ENCODE data around the gene KCNK6.

The KCNK6 gene

GRCh38 chr19:38378866-38379265, 59.2 kb downstream of the KCNK6 start:
- TF ChIP-seq EZH2 (IDR thresholded peaks at IDR 0.05; ENCODE audit: borderline replicate concordance, low read length) (no peak), CTCF (IDR thresholded peaks at IDR 0.05; ENCODE audit: low read length) (no peak)
- no peaks in the 10 kb centered on the region for H4K20me1 ChIP-seq (ENCODE audit: insufficient read depth, low read length)

GRCh38 chr19:38381138-38381537, 61.5 kb downstream of the KCNK6 start:
- H3K79me2 ChIP-seq (ENCODE audit: insufficient read depth, low read length) = peaks cover 1% of the 10 kb centered on the region
- peaks cover 7% of the 10 kb centered on the region for H3K4me1 ChIP-seq (ENCODE audit: insufficient read depth, low read length, severe bottlenecking)
- no peak overlapping the region for H3K4me3 ChIP-seq (ENCODE audit: low read depth, low read length, poor library complexity, severe bottlenecking)
- no peak overlapping the region for H3K4me2 ChIP-seq (ENCODE audit: low read length)
- no peaks in the 10 kb centered on the region for H4K20me1 ChIP-seq (ENCODE audit: insufficient read depth, low read length)
- H3K36me3 ChIP-seq (ENCODE audit: insufficient read depth, low read length) = peaks cover 64% of the 10 kb centered on the region
- H3K9ac ChIP-seq (ENCODE audit: low read length) = no peak overlapping the region
- H3K27me3 ChIP-seq (ENCODE audit: insufficient read depth, low read length) = no peaks in the 10 kb centered on the region
- H2AFZ ChIP-seq (ENCODE audit: low read length) = no peak overlapping the region
- H3K27ac ChIP-seq (ENCODE audit: low read depth, low read length, poor library complexity, severe bottlenecking) = no peak overlapping the region
- TF ChIP-seq CTCF (IDR thresholded peaks at IDR 0.05; ENCODE audit: low read length) (no peak), EZH2 (IDR thresholded peaks at IDR 0.05; ENCODE audit: borderline replicate concordance, low read length) (no peak)
- no peaks in the 10 kb centered on the region for H3K9me2 ChIP-seq (ENCODE audit: low read depth, low read length)
- H3K9me3 ChIP-seq (ENCODE audit: low read length) = no peaks in the 10 kb centered on the region
- H3F3A ChIP-seq (ENCODE audit: insufficient read depth, low read length) = no peaks in the 10 kb centered on the region

More at GRCh38 chr19:38378866-38379265, 59.2 kb downstream of the KCNK6 start:
- Histone ChIP-seq H3K79me2 (ENCODE audit: insufficient read depth, low read length) (peaks cover 13% of the 10 kb centered on the region), H3K9ac (ENCODE audit: low read length) (no peak overlapping the region), H3K27ac (ENCODE audit: low read depth, low read length, poor library complexity, severe bottlenecking) (no peak overlapping the region), H3K36me3 (ENCODE audit: insufficient read depth, low read length) (peaks cover 61% of the 10 kb centered on the region), H3K27me3 (ENCODE audit: insufficient read depth, low read length) (no peaks in the 10 kb centered on the region), H2AFZ (ENCODE audit: low read length) (no peak overlapping the region), H3K4me1 (ENCODE audit: insufficient read depth, low read length, severe bottlenecking) (peaks cover 20% of the 10 kb centered on the region), H3F3A (ENCODE audit: insufficient read depth, low read length) (no peaks in the 10 kb centered on the region), H3K4me2 (ENCODE audit: low read length) (no peak overlapping the region), H3K9me2 (ENCODE audit: low read depth, low read length) (no peaks in the 10 kb centered on the region), H3K9me3 (ENCODE audit: low read length) (no peaks in the 10 kb centered on the region), H3K4me3 (ENCODE audit: low read depth, low read length, poor library complexity, severe bottlenecking) (no peak overlapping the region)
